NT2/D1 (cell line): ENCODE measurements around the gene RTL10.

Experiments used
- DNase-seq: peaks from one replicate; pipeline ENCODE4 v3.0.0-alpha.2; 2011; ENCODE audit warnings: low read depth, low spot score
- H3K27me3 ChIP-seq: 2 replicates; pipeline ENCODE4 v1.6.0; 2011; ENCODE audit warnings: mild to moderate bottlenecking; ENCODE audit not compliant: insufficient read length, insufficient read depth
- H3K36me3 ChIP-seq: 2 replicates; pipeline ENCODE4 v1.6.1; 2011; ENCODE audit warnings: mild to moderate bottlenecking, low read length, mixed read lengths; ENCODE audit not compliant: insufficient read depth, insufficient read length
- H3K4me1 ChIP-seq: 2 replicates; pipeline ENCODE4 v1.5.1; 2011; ENCODE audit not compliant: insufficient read depth, insufficient read length
- H3K4me3 ChIP-seq: 2 replicates; pipeline ENCODE4 v1.5.1; 2011; ENCODE audit warnings: low read depth; ENCODE audit not compliant: insufficient read length
- H3K9ac ChIP-seq: 2 replicates; pipeline ENCODE4 v1.6.0; 2011; ENCODE audit warnings: low read depth; ENCODE audit not compliant: insufficient read length
- H3K9me3 ChIP-seq: 2 replicates; pipeline ENCODE4 v1.5.1; 2011; ENCODE audit warnings: mild to moderate bottlenecking, low read length; ENCODE audit not compliant: insufficient read depth
- SUZ12 ChIP-seq: IDR thresholded peaks from 2 replicates; pipeline ENCODE4 v1.6.1; 2011; ENCODE audit not compliant: insufficient read length, insufficient read depth; ENCODE audit errors: extremely low read depth
- YY1 ChIP-seq: IDR thresholded peaks from 2 replicates; pipeline ENCODE4 v1.6.1; 2011; ENCODE audit not compliant: insufficient read length, insufficient read depth
- ZNF274 ChIP-seq: IDR thresholded peaks from 2 replicates; pipeline ENCODE4 v1.6.1; 2011; ENCODE audit warnings: mild to moderate bottlenecking, low read depth, low read length

The RTL10 gene

GRCh38 chr22:19824926-19825339, 29.7 kb downstream of the RTL10 start:
- H3K9me3 ChIP-seq = no peaks in the 10 kb centered on the region; the same call in 1 of the 2 replicates
- peaks cover 11% of the 10 kb centered on the region for H3K36me3 ChIP-seq
- H3K27me3 ChIP-seq = no peaks in the 10 kb centered on the region
- no peak overlapping the region for H3K4me3 ChIP-seq
- H3K9ac ChIP-seq = no peak overlapping the region
- TF ChIP-seq YY1 (no peak), SUZ12 (no peak), ZNF274 (no peak)
- DNase-seq = no peak
- peaks cover 11% of the 10 kb centered on the region for H3K4me1 ChIP-seq

GRCh38 chr22:19824212-19824925, 30.3 kb downstream of the RTL10 start:
- Histone ChIP-seq H3K27me3 (no peaks in the 10 kb centered on the region), H3K36me3 (peaks cover 11% of the 10 kb centered on the region), H3K4me1 (peaks cover 11% of the 10 kb centered on the region), H3K9me3 (no peaks in the 10 kb centered on the region; the same call in 1 of the 2 replicates), H3K4me3 (no peak overlapping the region), H3K9ac (no peak overlapping the region)
- TF ChIP-seq ZNF274 (no peak), YY1 (no peak), SUZ12 (no peak)
- no peak for DNase-seq

GRCh38 chr22:19823902-19824211, 30.8 kb downstream of the RTL10 start:
- H3K9me3 ChIP-seq = no peaks in the 10 kb centered on the region; the same call in 1 of the 2 replicates
- TF ChIP-seq SUZ12 (no peak), YY1 (no peak), ZNF274 (no peak)
- no peak overlapping the region for H3K9ac ChIP-seq
- no peak for DNase-seq
- H3K36me3 ChIP-seq = peaks cover 11% of the 10 kb centered on the region
- H3K4me3 ChIP-seq = no peak overlapping the region
- peaks cover 11% of the 10 kb centered on the region for H3K4me1 ChIP-seq
- H3K27me3 ChIP-seq = no peaks in the 10 kb centered on the region

GRCh38 chr22:19823191-19823901, 31.3 kb downstream of the RTL10 start:
- peaks cover 11% of the 10 kb centered on the region for H3K4me1 ChIP-seq
- H3K4me3 ChIP-seq = no peak overlapping the region
- no peak for DNase-seq
- no peak overlapping the region for H3K9ac ChIP-seq
- peaks cover 11% of the 10 kb centered on the region for H3K36me3 ChIP-seq
- TF ChIP-seq SUZ12 = no peak
- TF ChIP-seq ZNF274 = no peak
- TF ChIP-seq YY1 = no peak
- no peaks in the 10 kb centered on the region for H3K27me3 ChIP-seq
- no peaks in the 10 kb centered on the region; the same call in 1 of the 2 replicates for H3K9me3 ChIP-seq

GRCh38 chr22:19822301-19823117, 32.2 kb downstream of the RTL10 start:
- Histone ChIP-seq H3K9me3 (no peaks in the 10 kb centered on the region; the same call in 1 of the 2 replicates), H3K36me3 (peaks cover 18% of the 10 kb centered on the region), H3K4me1 (peaks cover 11% of the 10 kb centered on the region), H3K9ac (no peak overlapping the region), H3K27me3 (no peaks in the 10 kb centered on the region), H3K4me3 (no peak overlapping the region)
- DNase-seq = no peak
- TF ChIP-seq SUZ12 = no peak
- no peak for TF ChIP-seq ZNF274

GRCh38 chr22:19821523-19822300, 33.0 kb downstream of the RTL10 start:
- H3K4me3 ChIP-seq = no peak overlapping the region
- H3K9ac ChIP-seq = no peak overlapping the region
- peaks cover 11% of the 10 kb centered on the region for H3K4me1 ChIP-seq
- TF ChIP-seq ZNF274 (no peak), YY1 (no peak), SUZ12 (no peak)
- no peaks in the 10 kb centered on the region for H3K27me3 ChIP-seq
- peaks cover 18% of the 10 kb centered on the region for H3K36me3 ChIP-seq
- DNase-seq = no peak
- H3K9me3 ChIP-seq = no peaks in the 10 kb centered on the region; the same call in 1 of the 2 replicates
